Activated CD8-positive, alpha-beta memory T cell treated with anti-CD3 and anti-CD28 coated beads for 48 hours (primary cell): ENCODE measurements around the gene TAF4.
"Not testable (repeated sequence)": the region's sequence is repeated elsewhere in the genome, so short reads cannot be mapped to it uniquely, and the experiment has no call there.

Source experiments
- DNase-seq, 3 experiments: peaks; one replicate each; pipeline ENCODE4 v3.0.0-alpha.2; 2020; ENCODE audit warnings: low read depth in 2 of 3, low spot score in 2 of 3

Gene TAF4

DNA sequence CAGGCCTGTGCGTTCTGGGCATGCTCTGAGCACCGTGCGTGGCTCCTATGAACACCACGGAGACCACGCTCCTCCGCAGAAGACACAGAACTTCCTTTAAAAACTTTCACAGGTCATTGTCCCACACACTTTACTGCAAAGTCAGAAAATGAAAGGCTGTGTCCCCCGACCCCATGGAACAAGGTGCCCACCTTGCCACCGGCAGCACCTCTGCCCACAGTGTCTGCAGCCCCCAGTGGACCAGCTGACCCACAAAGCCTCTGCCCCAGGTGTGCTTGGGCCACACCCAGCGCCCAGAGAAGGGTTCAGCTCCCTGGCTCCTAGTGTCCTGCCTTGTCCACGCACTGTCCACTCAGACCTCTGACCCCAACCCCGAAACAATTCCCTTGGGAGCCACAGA, 8.7 kb downstream of the TAF4 start:
- no peak for DNase-seq

DNA sequence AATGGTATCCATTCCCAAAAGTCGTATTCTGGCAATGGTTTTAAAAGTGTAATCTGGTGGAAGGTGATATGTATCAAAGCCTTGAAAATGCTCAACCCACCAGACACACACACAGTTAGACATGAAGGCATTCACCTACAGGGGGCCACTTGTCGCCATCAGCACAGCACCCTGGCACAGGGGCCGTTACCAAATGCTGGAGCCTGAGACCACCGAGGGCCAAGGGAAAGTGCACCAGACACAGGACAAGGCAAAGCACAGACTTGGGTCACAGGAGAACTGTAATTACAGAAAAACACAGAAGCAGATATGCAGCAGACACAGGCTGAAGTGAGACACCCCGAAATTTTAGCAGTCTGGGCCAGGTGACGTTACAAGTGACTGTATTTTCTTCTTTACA, 9.3 kb downstream of the TAF4 start:
- no peak for DNase-seq

DNA sequence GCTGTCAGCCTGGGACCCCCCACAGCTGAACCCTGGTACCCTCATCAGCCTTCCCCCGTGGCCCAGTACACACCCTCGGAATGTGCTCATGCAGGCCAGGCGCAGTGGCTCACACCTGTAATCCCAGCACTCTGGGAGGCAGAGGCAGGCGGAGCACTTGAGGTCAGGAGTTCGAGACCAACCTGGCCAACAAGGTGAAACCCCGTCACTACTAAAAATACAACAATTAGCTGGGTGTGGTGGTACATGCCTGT, 9.9 kb downstream of the TAF4 start:
- DNase-seq: not testable (repeated sequence)

DNA sequence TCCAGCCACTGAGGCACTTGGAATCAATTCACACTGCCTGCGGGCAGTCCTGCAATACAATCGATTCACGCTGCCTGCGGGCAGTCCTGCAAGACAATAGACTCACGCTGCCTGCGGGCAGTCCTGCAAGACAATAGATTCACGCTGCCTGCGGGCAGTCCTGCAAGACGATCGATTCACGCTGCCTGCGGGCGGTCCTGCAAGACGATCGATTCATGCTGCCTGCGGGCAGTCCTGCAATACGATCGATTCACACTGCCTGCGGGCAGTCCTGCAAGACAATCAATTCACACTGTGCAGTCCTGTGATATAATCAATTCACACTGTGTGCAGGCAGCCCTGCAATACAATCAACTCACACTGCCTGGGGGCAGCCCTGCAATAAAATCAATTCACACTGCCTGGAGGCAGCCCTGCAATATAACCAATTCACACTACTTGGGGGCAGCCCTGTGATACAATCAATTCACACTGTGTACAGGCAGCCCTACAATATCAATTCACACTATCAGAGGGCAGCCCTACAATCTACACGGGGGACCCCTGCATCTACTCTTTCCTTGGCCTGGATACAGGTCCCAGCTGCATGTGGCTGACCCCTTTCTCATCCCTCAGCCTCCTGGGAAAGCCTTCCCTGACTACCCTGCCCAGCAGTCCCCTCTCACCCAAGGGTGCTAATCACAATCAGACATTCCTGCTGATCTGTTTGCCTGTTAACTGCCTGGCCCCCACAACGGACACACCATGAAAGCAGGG, 10.4 kb downstream of the TAF4 start:
- no peak for DNase-seq

DNA sequence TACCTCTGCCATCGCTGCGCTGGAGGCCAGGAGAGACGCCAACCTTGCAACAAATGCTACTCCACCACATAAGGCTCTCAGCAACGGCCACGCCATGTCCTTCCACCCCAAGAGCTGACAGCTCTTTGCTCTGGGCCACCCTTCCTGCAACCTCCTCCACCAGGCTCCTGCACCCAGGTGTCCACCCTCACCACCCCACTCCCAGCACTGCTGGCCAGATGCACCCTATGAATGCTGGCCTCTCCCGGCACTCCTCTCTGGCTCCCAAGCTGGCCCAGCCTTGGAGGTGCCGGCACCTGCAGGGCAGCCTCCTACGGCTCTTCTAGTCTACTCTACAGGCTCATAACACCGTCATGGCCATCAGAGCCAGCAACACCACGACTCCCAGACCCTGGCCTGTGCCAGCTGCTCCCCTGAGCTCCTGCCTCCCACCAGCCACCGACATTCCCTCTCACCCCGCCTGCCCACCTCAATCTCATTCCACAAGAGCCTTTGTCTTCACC, 11.2 kb downstream of the TAF4 start:
- DNase-seq: no peak

DNA sequence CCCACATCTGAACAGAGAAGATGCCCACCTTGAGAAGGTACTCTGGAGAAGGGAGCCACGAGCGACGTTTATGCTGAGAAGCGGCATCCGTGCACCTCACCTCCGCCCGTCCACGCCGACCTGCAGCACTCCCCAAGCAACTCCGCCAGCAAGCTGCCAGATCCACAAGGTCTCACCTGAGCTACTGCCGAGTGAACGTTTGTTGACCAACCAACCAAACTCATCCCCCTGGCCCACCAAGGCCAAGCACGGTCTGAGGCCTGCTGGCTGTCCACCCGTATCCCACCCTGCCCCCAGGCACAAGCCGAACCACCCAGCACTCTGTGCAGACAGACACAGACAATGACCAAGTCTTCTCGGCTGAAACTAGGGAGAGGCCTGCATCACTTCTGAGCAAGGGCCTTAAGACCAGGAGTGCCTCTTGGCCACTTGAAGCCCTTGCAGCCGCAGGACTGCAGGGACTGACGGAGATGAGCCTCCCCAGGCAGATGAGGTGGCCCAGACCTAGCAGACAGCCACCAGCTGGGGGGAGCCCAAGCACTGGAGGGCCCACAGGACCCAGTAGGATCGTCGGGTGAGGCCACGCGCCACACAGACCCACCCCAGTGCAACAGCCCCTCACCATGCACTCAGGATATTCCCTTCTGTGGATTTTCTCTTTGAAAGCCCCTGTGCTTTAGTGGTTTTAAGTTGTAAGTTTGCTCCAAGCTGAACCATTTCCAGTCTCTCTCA, 12.1 kb downstream of the TAF4 start:
- DNase-seq: no peak

DNA sequence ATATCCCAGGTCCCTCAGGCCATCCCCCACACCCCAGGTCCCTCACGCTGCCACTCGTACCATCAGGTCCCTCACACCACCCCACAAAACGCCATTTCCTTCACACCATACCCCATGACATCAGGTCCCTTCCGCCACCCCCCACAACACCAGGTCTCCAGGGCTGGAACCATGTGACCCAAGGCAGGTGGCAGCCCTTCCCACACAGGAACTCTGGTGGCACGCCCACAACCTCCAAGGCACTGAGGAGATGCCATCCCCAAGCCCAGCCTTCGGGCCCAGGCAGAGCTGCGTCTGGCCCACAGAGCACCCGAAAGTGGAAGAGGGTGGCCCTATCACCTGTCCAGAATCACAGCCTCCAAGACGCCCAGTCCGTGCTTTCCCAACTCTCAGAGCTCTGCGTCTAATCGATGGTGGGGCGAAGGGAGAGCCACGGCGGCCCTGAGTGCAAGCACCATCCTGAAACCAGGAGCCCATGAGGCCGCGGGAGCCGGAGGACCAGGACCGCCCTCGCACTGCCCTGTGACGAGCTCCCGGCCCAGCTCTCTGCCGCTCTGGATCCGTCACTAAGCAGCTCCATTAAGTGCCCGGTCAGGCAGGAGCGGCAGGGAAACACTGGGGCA, 12.7 kb downstream of the TAF4 start:
- no peak for DNase-seq

DNA sequence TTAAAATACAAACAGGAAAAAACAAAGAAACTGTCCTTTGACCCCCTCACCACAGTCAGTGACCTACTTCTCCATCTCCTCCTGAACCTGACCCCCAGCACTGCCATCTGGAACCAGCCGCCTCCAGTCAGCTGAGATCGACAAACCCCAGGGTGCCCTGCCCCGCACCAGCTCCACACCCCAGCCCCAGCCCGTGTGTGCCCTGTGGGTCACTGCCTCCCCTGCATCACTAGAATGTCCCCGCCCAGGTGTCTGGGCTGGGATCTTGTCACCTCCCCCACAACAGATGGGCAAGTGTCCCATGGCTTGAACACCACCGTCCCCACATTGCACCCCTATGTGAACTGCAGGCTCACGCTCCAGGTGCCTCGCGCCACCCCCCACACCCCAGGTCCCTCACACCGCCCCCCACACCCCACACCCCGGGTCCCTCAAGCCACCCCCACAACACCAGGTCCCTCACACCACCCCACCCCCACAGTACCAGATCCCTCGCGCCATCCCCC, 13.3 kb downstream of the TAF4 start:
- no peak for DNase-seq

DNA sequence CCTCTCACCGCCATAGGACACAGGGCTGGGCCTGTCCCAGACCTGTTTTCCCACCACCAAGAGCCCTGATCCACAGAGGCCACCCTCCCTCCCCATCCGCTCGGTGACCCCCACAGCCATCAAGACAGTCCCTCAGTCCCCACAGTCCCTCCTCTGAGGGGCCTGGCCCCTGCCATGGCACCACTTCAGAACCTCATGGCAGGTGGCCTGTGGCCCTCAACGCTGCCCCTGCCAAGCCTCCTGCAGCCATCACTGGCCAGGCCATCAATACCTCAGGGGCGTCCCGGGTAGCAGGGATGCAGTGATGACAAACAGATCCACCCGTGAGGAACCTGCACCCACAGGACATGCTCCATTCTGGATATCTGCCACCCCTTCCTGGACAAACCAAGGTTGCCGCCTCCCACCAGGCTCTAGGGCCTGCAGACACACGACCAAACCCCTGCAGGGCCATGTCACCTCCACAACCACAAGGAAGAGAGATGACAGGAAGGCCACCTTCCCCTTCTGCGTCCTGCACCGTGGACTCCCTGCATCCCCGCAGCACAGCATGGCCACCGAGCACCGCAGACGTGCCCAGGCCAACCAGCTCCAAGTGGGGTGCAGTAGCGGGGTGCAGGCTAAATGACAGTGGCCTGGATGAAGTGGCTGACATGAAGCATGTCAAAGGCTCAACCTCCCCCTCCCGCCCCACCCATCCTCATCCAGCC, 14.0 kb downstream of the TAF4 start:
- no peak for DNase-seq

DNA sequence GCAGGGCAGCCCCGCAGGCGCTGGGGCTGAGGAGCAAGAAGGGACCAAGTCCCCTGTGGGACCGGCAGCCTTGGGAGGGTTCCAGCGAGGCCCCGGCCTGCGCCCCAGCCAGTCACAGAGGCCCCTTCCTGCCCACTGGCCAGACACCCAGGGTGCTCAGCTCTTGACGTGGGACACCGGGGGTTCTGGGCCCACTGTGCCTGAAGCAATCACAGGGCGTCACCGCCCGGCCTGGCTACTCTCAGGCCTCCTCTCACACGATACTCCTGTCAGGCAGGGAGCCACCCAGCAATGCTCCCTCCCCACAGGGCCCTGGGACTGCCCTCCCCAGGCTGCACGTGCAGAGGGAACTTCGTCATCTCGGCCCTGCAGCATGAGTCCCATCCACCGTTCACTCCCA, 14.5 kb downstream of the TAF4 start:
- no peak for DNase-seq

DNA sequence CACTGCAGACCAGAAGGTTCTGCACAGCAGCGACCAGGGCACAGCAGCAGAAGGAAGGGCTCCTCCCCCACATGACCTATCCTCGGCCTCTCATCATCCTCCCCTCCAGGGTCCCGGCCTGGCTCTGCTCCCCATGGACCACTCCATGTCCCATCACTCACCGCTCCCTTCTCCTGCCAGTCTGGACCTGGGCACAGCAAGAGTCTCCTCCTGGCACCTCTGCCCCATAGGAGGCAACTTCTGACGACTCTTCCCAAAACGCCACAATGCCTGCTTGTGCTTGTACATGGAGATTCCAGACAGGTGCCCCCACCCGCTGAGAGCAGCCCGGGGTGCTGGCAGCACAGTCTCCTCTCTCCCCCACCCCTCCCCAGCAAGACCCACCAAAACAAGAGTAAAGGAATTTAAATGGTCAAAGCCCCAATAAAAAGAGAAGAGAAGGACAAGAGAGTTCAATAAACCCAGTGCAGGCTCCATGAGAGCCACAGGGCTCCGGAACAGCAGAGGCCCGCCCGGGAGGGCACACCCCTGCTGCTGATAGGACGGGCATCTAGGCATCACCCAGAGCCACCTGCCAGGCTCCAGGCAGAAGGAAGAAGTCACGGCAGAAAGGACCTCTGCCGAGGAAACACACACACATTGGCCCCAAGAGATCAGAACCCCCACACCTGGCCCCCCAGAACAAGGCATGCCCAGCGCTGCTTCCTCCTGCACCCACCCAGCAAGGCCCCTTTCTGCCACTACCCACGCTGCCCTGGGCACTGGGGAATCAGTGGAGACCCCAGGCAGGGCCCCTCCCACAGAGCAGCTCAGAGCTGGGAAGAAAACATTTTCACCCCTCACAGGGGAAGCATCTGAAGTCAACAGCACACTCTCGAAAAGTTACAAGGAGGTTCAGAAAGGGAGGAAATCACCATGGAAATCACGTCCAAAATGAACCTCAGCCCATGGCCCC, 15.2 kb downstream of the TAF4 start:
- DNase-seq: no peak

DNA sequence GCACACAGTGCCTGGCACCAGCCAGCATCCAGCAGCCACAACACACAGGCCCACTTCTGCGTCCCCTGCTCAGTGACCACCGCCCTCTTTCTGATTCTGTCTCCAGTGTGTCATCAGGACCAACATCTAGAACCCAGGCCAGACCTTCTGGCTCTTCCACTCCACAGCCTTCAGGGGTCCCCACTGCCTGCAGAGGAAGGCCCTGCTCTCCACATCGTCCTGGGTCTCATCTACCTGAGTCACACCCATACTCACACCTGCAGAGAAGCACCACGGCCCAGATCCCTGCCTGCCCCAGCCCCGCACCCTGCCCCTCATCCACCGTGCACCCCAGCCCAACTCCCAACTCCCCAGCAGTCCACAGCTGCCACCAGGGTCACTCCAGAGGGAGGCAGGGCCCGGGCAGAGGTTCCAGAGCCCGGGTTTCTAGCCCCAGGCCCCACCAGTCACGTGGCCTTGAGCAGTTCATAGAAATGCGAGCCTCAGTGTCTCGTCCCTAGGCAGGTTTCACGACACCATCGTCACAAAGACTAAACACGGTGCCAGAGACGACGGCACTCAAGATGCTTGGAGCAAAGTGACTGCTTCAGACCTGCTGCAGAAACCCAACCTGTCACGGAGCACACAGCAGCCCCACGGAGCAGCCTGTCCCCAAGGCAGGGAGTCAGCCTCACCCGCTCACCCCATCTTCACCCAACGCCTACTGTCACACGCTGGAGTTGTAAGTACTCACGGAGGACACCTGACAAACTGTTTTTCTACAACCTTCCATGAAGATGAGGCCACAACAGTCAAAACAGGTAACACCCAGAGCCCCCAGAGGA, 16.1 kb downstream of the TAF4 start:
- no peak for DNase-seq

DNA sequence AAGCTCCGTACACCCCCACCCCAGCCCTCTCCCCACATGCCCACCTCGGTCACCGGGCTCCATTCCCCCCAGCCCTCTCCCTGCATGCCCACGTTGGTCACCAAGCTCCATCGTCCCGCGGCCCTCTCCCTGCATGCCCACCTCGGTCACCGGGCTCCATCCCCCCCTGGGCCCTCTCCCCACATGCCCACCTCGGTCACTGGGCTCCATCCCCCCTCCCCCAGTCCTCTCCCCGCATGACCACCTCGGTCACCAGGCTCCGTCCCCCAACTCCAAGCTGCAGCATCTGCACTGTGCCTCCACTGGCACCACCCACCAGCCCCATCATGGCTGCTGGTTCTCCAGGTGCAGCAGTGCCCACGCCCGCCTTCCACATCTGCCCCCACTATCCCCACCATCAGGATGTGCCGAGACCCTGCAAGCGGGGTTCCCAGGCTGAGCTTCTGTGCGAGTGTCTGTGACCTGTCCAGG, 16.8 kb downstream of the TAF4 start:
- DNase-seq: no peak

DNA sequence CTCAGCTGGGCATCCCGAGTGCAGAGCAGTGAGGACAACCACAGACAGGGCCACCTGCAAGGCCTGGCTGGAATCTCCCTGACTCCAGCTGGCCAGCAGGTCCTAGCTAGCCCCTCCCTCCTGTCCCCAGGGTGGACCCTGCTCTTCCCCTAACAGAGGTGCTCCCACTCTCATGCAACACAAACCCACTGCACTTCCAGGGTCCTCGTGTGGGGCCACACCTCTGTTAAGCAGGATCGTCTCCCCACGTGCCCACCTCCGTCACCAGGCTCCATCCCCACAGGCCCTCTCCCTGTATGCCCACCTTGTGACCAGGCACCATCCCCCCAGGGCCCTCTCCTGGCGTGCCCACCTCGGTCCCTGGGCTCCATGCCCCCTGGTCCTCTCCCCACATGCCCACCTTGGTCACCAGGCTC, 17.3 kb downstream of the TAF4 start:
- no peak for DNase-seq

DNA sequence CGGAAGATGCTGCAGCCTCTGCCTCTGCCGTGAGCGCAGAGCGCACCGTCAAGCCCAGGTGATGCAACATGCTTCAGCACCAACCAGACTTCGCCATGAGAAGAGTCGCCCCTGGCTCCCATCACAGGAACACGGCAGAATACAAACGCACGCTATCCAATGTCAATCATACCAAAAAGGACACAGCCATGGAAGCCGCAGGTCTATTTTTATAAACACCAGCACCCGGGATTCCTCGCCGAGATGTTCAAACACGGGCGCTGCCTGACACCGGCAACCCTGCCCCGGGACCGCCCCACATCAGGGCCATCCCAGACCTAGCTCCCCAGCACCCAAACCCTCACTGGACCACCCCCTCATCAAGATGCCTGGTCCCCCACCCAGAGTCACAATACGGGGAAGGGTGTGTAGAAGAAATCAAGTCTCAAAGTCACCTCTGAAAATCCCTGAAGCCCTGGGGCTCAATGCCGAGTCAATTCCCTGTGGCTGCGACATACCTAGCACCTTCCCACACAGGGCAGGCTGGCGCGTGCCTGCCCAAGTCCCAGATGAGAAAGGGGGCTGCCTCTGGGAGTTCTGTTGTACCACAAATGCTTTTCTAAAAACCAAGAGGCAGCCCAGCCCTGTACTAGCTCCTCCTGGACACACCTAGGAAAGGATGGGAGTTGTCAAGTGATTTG, 17.9 kb downstream of the TAF4 start:
- DNase-seq: no peak

DNA sequence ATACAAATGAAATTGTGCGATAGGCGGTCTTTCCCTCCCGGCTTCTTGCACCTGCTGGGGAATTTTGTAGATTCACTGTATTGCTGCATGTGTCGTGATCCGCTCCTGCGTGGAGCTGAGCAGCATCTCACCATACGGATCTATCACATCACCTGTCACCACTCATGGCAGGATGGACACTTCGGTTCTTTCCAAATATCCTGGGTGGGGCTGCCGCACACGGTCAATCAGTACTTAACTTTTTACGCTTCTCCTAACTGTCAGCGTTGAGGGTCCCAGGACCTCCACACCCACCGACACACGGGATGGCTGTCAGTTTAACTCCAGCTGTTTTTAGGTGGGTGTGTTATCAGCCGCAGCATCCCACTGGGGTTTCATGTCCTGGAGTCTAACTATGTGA, 19.2 kb downstream of the TAF4 start:
- DNase-seq: no peak

DNA sequence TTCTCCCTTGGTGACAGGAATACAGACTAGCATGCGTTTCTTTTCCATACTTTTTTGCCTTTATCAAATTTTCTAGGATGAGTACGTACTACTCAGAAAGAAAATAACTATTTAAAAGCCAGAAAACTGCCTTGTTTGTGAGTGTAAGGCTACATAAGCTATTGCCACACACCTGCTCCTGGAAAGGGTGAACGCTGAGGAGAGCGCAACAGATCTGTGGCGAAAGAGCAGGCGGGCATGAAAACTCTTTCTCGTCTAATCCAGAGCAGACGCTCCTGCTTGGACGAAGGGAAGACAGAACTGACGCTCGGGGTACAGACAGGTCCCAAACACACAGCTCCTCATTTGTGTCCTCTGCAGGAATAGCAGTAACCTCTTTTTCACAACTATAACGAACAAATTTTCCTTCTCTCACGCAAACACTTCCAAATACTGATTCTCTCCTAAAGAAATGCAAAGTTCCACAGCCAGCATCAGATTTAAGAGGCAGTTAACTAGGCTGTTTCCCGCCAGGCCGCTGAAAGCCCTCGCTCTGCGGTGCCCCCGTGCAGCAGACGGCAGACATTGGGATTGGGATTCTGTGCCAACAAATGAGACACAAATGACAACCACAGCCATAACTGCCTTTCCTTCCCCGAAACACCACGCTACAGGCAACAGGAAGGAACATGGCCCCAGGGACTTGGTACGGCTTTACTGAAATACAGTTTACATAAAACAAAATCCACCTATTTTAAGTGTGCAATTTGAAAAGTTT, 20.0 kb downstream of the TAF4 start:
- no peak for DNase-seq

DNA sequence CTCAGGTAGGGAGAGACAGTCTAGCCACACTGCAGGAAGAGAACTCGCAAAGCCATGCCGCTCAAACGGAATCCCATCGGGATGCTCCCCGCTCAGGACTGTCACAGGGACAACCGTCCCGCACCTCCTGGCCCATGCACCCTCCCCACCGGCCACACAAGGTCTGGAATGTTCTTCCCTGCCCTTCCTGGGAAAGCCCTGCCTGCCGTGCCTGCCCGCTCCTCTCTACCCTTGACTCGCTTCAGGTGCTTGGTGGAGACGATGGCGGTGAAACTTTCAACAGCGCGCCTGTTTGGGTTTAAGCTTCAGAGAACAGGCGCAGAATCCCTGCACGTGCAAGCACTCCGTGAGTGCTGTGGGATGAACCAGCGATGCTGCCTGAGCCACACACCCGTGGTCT, 20.6 kb downstream of the TAF4 start:
- DNase-seq: no peak
